OCI-LY7 (cell line): ENCODE measurements around the gene RNASET2.

Experiments used
- CTCF ChIP-seq: fragments of 200-600 bp; sonication (generic); conservative IDR thresholded peaks from 2 replicates; pipeline ENCODE4 v1.5.1; 2014; ENCODE audit warnings: mild to moderate bottlenecking, antibody characterized with exemption, low read length, moderate library complexity, mixed read lengths
- EZH2phosphoT487 ChIP-seq: fragments of 200-600 bp; sonication (generic); IDR thresholded peaks from 2 replicates; pipeline ENCODE4 v1.6.1; 2018; ENCODE audit warnings: low read depth, borderline replicate concordance, mild to moderate bottlenecking, mixed run types, antibody characterized with exemption, low read length, moderate library complexity, mixed read lengths

GRCh38 chr6:166947251-166947650 lies 9.1 kb downstream of the RNASET2 start:
- TF ChIP-seq CTCF (no peak), EZH2phosphoT487 (no peak)
